T47D (cell line): ENCODE results near the gene GSG1.

Experiments used
- DNase-seq, 2 experiments: peaks; one replicate each; pipeline versions ENCODE4 v3.0.0 to v3.0.0-alpha.2; 2011 to 2012; ENCODE audit warnings: low read depth in 1 of 2, low spot score in 1 of 2
- JUND ChIP-seq: IDR thresholded peaks from 2 replicates; pipeline ENCODE4 v1.6.1; 2012; ENCODE audit warnings: low read depth
- in situ Hi-C: cut with HindIII; loops from 2 replicates; pipeline ENCODE4 v1.10.0; 2016; ENCODE audit warnings: low sequenced_read_pairs, low pct_unique_long_range_greater_than_20kb

Gene GSG1

GRCh38 chr12:13103391-13104033 is at the start of gene GSG1:
GSG1 (minus strand) TSS chr12:13103667; CDS start chr12:13103512, 155 bp downstream.
- no peak for DNase-seq
- in situ Hi-C loops, result no loop called here
- TF ChIP-seq JUND, result no peak

GRCh38 chr12:13153180-13153579 is 49.7 kb upstream of the GSG1 start:
- TF ChIP-seq JUND, result no peak
- in situ Hi-C loops, result no loop called here
- DNase-seq, result no peak

- no peak for DNase-seq
- in situ Hi-C loops, result no loop called here
- TF ChIP-seq JUND, result no peak
Observed at GRCh38 chr12:13152756-13153155, 49.3 kb upstream of the GSG1 start.

GRCh38 chr12:13152281-13152680 is 48.8 kb upstream of the GSG1 start:
- DNase-seq, result no peak
- no peak for TF ChIP-seq JUND
- in situ Hi-C loops, result no loop called here

- in situ Hi-C loops, result no loop called here
- TF ChIP-seq JUND, result no peak
- no peak for DNase-seq
Observed at GRCh38 chr12:13149411-13149810, 45.9 kb upstream of the GSG1 start.

- TF ChIP-seq JUND, result no peak
- in situ Hi-C loops, result no loop called here
- no peak for DNase-seq
Observed at GRCh38 chr12:13148485-13148847, 45.0 kb upstream of the GSG1 start.

GRCh38 chr12:13147688-13148484 is 44.4 kb upstream of the GSG1 start:
- DNase-seq, result no peak
- TF ChIP-seq JUND, result no peak
- in situ Hi-C loops, result no loop called here

GRCh38 chr12:13146336-13146938 is 43.0 kb upstream of the GSG1 start:
- TF ChIP-seq JUND, result no peak
- DNase-seq, result no peak
- in situ Hi-C loops, result no loop called here

GRCh38 chr12:13144266-13144828 is 40.9 kb upstream of the GSG1 start:
- in situ Hi-C loops, result no loop called here
- DNase-seq, result no peak
- no peak for TF ChIP-seq JUND

GRCh38 chr12:13142747-13143146 is 39.3 kb upstream of the GSG1 start:
- in situ Hi-C loops, result no loop called here
- TF ChIP-seq JUND, result no peak
- DNase-seq, result no peak

GRCh38 chr12:13141686-13142085 is 38.2 kb upstream of the GSG1 start:
- in situ Hi-C loops, result no loop called here
- DNase-seq, result no peak
- no peak for TF ChIP-seq JUND

GRCh38 chr12:13135371-13136178 is 32.1 kb upstream of the GSG1 start:
- in situ Hi-C loops, result no loop called here
- DNase-seq, result peak; percentile 11 to 94
- no peak for TF ChIP-seq JUND
